Activated CD4-positive, alpha-beta T cell treated with anti-CD3 and anti-CD28 coated beads, Interleukin-2, Interleukin-4, amounts not matched to agents 100 ng/mL and 50 ng/mL, durations not matched to agents 16 hours and 8 hours (primary cell): ENCODE measurements around the gene DOK3.
"Not testable (repeated sequence)": the region's sequence is repeated elsewhere in the genome, so short reads cannot be mapped to it uniquely, and the experiment has no call there.

Experiments used
- DNase-seq: peaks from one replicate; pipeline ENCODE4 v3.0.0-alpha.2; 2020; ENCODE audit warnings: low spot score

Gene DOK3

DNA sequence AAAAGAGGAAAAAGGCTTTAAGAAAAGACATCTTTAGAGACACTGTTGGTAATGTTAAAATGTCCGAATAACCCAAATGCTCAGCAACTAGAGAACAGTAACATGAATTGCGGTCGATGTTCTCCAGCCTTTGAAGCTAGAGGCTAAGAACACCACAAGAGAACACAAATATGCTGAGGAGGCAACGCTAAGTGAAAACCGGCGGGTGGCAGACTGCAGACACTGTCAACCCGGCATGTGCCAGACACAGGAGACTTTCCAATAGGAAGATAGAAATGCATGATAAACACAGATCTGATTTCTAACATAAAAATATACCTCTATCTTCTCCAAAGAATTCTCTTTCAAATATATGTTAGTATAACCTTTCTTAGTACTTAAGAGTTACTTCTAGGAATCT, 25.5 kb upstream of the DOK3 start:
- no peak for DNase-seq

DNA sequence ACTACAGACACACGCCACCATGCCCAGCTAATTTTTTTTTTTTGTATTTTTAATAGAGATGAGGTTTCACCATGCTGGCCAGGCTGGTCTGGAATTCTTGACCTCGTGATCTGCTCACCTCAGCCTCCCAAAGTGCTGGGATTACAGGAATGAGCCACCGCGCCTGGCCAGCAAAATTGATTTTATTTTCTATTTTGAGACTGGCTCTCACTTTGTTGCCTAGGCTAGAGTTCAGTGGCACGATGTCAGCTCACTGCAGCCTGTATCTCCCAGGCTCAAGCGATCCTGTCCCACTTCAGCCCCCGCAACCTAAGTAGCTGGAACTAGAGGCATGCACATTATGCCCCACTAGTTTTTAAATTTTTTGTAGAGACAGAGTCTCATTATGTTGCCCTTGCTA, 24.8 kb upstream of the DOK3 start:
- DNase-seq, result not testable (repeated sequence)

DNA sequence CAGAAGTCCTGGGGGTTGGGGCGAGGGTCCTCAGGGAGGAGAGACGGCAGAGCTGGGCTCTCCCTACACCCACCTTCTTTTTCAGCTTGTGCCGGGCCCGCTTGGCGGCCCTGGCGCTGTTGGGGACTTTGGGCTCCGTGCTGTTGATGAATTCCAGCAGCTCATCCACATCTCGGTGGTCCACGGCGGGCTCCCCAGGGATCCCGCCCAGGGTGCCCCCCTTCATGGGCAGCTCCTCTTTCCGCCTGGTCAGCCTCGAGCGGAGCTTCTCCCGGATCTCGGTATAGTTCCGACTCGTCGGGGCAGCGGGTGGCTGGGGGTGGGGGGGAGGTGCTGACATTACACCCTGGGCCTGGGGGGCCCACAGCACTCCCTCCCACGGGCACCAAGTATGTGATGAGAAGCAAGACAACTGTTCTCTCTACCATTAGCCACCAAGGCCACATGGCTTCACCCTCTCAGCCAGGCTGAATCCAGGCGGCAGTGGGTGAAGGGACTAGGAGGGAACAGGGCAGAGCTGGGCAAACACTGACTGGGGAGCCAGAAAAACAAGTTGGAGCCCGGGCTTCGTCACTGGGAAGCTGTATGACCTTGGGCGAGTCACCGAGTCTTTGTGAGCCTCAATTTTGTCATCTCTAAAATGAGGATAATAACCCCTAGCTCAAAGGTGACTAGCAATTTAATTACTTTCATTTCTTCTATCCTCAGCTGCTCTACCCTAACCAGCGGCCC, 21.7 kb upstream of the DOK3 start:
- DNase-seq, result no peak

DNA sequence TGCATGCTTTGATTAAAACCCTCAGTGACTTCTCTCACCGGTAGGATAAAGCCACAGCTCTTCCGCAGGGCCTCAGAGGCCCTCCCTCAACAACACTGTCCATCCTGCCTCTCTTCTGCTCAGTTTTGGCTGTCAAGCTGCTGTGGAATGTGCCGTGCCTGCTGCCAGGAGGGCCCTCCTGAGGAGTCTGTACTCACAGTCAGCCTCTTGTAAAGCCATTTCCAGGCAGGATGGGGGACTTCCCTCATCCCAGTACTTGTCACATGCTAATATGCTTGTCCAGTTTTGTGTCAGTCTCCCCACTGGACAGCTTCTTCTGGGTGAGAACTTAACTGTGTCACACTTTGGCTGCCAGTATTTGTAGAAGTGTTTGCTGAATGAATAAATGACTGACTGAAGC, 21.0 kb upstream of the DOK3 start:
- no peak for DNase-seq

DNA sequence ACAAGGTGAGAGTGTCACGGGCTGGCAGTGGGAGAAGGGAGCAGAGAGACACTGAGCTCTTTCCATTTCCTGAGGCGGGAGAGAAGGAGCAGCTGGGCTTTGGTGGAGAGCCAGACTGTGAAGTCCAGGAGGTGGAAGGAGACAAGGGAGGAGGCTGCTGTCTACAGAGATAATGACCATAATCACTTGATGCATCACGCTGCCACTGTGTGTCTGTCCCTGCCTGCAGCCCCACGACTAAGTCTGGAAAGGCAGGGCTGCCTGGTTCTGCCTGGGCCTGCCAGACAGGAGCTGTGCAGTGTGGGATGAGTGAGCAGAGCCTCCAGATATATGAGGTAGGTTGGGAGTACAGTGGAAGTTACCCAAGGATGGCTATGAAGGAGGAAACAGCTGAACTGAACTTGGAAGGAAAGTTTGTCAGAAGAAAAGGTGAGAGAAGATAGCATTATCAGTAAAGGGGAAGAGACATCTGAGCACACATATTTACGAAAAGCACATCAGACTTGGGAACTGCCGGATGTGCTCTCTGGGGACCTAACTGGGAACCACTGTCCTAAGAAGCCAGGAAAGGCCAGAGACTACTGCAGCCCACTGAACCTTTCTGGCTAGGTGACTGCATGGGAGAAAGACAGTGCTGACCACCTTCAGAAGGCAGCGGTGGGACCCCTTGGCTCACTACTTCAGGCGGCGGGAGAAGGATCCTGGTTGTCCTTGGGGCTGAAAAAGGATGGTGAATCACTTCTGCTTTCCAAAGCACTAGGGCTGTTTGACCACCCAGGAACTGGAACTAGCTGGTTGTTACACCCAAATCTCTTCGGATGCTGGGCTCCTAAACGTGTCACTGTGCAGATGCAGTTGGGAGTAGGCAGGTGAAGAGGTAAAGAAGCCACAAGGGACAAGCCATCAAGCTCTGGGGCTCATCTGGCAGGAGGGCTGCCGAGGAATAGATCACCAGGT, 19.9 kb upstream of the DOK3 start:
- no peak for DNase-seq

DNA sequence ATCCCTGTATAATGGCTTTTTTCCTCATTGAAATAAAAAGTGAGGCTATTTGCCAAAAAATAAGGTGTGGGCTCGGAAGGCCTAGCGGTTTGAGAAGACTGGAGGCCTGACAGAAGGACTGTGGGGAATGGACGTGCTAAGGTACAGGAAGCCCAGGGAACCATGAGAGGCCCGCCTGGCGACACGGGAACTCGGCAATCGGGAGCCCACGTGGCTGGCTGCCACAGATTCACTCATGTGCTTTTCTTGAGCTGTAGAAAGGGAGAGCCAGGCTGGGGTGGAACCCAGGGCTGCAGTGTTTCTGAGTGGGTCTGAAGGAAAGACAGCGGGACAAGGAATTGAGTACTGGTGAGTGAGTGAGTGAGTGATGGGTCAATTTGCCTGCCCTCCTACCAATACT, 19.0 kb upstream of the DOK3 start:
- DNase-seq, result no peak

DNA sequence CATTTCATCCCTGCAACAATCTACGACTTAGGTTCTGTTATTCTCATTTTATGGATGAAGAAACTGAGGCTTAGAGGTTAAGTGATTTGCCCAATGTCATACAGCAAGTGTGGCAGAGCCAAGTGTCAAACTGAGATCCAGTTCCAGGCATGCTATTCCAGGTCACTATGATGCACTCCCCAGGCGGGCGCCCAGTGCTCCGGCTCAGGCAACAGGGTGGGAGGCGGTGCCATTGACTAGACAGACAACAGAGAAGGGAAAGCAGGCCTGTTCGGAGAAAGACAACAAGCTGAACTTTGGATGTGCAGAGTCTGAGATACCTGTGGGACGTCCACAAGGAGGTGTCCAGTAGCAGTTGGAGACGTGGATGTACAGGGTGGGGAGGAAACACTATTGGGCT, 18.0 kb upstream of the DOK3 start:
- DNase-seq, result no peak

DNA sequence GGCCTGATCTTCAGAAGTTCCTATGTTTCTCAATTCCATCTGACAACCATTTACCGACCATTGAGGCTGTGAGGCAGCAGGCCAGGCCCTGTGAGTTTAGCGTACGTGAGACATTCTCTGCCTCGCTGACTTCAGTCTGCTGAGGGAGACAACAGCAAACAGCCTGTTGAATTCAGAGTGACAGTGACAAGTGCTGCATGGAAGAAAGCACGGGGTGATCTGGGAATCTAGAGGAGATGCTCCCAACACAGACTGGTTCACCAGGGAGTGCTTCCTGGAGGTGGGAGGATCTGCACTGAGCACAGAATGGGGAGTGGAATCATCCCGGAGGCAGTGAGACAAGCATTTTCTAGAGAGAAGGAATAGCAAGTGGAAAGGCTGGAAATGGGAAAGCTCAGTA, 17.2 kb upstream of the DOK3 start:
- DNase-seq, result no peak

DNA sequence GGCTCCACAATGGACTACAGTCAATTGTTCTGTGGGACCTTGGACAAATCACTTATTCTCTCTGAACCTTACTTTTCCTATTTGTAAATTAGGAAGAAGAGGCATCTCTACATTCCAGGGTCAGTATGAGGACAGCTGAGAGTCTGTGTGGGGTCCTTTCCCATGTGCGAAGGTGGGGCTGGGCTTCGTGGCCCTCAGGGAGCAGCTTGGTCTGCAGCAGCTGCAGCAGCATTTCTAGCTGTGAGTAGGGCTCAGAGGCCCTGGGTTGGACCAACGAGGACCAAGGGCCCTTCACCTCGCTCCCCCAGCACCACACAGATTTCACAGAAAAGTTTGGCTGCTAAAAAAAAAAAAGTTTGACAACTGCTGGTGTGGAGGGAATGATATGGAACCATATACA, 16.6 kb upstream of the DOK3 start:
- no peak for DNase-seq

DNA sequence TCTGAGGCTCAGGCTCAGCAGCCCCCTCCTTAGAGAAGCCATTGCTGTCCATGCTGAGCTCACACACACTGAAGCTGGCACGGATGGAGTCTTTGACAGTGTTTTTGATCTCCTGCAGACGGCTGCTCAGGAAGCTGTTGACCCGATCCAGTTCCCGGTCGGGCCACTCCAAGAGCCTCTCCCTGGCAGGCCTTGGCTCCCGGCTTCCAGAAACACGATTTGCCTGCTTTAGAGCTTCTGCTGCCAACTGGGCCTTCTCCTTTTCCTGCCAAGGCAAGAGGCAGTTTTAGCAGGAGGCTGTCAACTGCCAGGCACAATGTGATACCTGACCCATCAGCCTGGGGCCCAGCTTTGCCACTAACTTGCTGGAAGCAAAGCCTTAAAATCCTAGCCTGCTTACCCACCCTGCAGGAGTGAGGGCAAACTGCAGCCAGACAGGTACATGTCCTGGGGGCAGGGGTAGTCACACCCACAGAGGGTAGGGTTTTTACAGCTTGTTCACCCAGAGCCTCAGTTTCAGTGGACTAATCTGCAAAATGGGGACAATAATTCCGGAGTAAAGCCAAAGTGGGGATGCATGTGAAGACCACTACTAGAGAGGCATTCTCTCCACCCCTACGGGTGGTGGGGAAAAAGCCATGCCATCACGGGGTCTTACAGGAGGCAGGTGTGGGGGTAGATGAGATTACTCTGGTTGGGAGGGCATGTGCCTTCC, 15.5 kb upstream of the DOK3 start:
- no peak for DNase-seq

DNA sequence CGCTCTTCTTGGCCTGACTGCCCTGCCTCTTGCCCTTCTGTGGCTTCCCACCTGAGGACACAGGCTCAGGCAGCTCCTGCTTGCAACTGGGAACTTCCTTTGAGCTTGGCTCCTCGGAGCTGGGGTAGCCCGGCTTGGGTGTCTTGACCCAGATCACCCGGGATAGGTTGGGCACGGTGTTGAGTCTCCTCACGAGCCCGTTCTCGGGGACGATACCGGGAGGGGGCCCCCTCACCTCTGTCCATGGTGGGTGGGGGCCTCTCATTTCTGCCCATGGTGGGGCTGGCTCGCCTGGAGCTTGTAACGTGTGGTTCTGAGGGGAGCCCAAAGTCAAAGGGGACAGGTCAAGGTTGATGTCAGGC, 14.9 kb upstream of the DOK3 start:
- DNase-seq, result no peak

DNA sequence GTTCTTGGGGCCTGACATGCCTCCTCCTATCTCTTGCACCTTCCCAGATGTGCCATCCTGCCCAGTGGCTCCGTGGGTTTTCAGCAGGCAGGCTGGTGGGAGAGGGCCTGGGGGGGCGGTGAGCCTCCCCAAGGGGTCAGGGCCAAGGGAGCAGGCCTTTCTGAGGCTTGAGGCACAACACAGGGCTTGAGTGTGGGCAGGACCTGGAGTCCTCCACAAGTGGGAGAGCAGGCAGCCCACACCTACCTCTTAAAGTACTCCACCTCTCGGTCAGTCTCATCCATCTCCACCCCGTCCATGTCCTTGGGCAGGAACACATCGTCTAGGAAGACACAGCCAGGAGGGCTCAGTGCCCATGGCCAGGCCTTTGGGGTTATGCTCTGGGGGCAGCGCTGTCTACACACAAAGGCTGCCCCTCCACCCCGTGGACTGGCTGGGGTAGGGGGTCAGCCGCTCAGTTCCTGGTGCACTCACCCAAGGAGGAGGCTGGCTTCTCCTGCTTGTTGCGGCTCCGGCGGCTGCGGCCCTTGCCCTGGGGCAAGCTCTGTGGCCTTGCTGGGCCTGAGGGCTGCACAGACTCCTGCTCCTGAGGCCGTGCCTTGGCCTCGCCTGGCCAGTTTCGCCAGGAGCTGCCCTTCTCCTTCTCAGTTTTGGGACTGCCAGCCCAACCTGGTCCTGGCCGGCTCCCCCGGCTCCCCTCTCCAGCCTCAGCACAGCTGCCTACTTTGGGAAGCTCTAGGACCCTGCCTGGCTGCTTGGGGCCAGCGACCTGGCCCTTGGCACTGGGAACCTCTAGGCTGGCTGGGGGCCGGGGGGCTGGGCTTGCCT, 14.3 kb upstream of the DOK3 start:
- no peak for DNase-seq

DNA sequence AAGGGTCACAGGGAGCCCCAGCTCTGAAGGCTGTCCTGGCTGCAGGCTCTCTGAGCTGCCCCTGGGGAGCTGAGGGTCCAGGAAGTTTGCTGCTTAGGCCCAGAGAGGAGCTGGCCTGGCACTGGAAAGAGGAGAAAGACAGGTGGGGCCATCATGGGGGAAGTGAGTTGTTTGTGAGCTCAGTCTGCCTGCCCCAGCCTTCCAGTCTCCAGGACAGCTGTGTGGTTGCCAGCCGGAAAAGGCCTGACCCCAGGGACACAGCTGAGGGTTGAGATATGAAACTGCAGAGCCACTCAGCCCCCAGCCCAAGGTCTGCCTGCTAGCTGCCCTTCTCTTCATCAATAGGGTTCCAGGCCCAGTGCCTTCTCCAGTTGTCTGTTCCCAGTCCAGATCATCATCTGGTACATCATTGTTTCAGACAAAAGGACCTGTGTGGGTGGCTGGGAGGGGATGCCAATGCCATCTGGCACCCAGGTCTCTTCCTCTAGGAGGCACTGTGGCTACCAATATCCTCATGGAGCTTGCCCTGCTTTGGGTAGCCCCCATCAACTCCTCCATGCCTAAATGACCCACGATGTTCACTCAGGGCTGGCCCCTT, 11.4 kb upstream of the DOK3 start:
- DNase-seq, result no peak

DNA sequence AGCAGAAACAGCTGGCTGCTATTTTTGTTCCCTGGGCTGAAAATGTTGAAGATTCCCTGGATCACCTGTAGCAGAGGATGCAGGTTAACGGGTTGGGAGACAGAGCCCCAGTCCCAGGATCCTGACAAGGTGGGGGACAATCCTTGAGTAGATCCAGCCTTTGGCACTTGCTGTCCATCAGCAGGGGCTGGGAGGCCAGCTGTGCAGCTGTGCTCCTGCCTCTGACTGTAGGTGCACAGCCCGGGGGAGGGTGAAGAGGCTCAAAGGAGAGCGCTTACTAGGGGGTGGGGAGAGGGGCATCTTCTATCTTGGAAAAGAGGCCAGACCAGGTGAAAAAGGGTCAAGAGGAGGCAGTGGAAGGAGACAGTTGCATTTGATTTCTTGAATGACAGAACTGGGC, 10.6 kb upstream of the DOK3 start:
- DNase-seq, result no peak

DNA sequence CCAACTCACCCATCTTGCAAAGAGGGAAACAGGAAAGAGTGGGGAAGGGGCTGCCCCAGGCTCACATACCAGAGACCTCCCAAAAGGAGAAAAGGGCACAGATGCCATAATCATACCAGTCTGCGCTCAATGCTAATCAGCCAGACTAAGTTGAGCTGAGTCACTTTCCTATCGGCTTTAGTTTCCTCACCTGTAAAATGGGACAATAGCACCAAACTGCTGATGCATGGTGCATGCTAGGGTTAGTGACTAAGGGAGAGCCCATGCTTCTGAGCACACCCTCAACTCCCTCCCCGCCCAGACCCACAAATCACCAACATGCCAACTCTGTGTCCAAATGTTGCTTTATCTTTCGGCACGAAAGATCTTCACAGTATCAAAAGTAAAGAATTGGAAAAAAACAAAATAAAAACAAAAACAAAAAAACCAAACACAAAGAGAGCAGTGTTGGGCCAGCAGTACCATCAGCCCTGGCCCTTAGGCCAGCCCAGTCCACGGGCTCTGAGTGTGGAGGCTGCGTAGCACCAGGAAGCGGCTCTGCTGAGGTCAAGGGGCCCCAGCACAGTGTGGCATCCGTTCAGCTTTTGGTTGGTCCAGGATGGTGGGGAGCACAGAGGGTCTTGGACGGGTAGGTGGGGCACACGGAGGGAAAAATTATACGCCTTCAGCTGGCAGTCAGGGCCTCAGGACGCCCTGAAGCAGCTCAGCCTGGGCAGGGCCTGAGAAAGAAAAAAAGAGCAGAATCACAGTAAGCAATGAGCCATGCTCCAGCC, 10.0 kb upstream of the DOK3 start:
- DNase-seq, result no peak

DNA sequence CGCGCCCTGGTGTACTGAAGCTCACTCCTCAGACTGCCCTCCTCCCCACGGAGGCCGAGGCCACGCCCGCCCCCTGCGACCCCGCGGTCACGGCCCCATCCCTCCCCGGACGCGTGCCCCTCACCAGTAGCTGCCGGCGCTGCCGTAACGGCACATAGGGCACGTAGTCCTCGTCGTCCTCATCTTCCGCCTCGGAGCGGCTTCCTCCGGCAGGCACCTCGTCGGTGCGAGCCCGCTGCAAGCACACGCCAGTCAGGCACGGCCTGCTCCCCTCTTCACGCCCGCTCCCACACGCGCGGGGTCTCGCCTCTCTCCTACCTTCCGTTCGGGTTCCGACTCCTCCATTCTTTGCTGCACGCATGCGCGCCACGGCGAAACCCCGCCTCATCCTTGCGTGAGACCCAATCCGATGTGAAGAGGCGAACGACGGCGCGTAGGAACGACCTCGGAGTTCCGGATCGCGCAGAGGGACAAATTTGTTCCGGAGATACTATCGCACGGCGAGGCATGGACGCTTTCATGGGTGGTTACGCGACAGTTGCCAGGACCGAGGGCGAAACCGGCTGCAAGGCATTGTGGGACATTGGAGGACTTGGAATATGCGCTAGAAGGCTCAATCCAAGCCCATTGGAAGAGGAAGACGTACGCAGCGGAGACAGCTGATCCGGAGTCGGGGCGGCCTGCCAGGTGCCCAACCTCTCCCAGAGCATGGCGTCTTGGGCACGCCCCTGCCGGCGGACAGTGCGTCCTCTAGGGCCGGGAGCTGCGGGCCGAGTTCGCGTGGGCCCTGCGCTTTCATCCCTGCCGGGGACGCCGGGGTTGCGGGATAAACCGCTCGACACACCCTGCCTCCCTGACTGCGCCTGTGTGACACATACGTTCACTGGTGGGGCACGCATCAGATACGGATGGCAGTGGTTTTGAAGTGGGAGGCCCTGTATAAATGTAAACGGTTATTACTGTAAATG, 7.3 kb upstream of the DOK3 start, which contains the start of gene DDX41:
DDX41 (minus strand) TSS at position 361 of the 968 bp plus-strand sequence; CDS start at position 345, 16 bp downstream.
- peak; percentile 97 for DNase-seq

DNA sequence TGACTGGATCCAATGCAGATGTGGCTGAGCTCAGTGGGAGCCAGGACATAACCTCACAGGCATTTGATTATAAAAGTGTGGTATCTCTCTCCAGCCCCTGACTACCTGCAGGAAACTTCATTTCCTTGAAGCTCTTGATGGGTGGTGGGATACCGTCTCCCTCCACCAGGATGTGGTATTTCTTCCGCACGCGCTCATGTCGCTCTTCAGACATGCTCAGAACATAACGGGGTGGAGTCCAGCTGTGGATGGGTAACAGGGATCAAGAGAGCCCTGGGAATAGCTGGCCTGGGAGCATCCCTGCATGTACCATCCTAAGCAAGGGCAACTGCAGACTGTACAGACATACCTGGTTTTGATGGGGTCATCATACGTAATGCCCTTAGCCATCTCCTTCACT, 6.0 kb upstream of the DOK3 start:
- no peak for DNase-seq

DNA sequence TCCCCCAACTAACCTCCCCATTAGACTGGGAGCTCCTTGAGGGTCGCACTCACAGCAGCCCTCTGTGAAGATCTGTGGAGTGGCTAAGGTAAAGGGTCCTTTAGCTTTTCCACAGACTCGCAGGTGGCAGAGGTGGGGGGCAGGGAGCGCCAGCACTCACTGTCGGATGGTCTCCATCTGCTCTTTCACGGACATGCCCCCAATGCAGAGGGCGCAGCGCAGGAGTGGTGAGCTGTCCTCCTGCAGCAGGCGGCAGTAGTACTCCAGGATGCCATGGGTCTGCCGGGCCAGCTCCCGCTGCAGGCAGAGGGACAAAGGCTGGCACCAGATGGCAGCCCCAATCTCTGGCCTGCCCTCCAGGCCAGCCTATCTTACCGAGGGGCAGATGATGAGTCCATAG, 4.9 kb upstream of the DOK3 start:
- no peak for DNase-seq

DNA sequence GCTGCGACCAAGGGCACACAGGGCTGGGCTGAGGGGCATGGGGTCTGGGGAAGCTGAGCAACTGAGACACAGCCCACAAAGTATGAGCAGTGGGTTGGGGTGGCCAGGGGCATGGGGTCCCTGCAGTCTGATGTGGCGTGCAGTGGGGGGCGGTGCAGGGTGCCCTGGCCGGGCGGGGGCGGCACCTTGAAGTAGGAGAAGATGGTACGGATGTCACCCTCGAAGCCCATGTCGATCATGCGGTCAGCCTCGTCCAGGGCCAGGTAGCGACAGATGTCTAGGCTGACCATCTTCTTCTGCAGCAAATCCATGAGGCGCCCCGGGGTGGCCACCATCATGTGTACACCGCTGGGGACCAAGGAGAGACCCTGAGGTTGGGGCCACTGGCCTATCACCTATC, 3.9 kb upstream of the DOK3 start:
- no peak for DNase-seq
